Left ventricle myocardium inferior (tissue), 1 donor: ENCODE data around the gene CACNB2. TPM values are rescaled to one million over a fixed set of nuclear protein-coding genes. Genes with fewer than 3 reads are reported as not detected.

Experiments
- DNase-seq: peaks from one replicate; pipeline ENCODE4 v3.0.0-alpha.2; 2020
- H3K27ac ChIP-seq: fragments of 200-600 bp; replicated peaks from 2 replicates; pipeline ENCODE4 v1.8.0; 2021
- H3K27me3 ChIP-seq: fragments of 200-600 bp; 2 replicates; pipeline ENCODE4 v1.8.0; 2021; ENCODE audit warnings: low read depth
- H3K36me3 ChIP-seq: fragments of 200-600 bp; 2 replicates; pipeline ENCODE4 v1.8.0; 2021
- H3K4me1 ChIP-seq: fragments of 200-600 bp; 2 replicates; pipeline ENCODE4 v1.8.0; 2021
- H3K4me3 ChIP-seq: fragments of 200-600 bp; 2 replicates; pipeline ENCODE4 v1.8.0; 2021; ENCODE audit warnings: mild to moderate bottlenecking, moderate library complexity
- H3K9me3 ChIP-seq: fragments of 200-600 bp; replicated peaks from 2 replicates; pipeline ENCODE4 v1.8.0; 2021
- CTCF ChIP-seq: fragments of 200-600 bp; IDR thresholded peaks from 2 replicates; pipeline ENCODE4 v1.8.0; 2021; ENCODE audit warnings: antibody characterized with exemption, mild to moderate bottlenecking, borderline replicate concordance
- intact Hi-C: fragments of 100-400 bp; cut with micrococcal nuclease; formaldehyde crosslinking; loops from one replicate; pipeline ENCODE4 v1.11.0; 2022
- total RNA-seq: library from RNA; stranded (reverse); fragmentation: NEBNext Ultra II Directional; extraction: Animal tissue kit (Norgen Biotek cat#: 25700); gene quantifications from one replicate; pipeline ENCODE4 v1.2.1, GENCODE V29; 2021
- donor health status: DM: no; HTN: yes; CAD: no; lungs with severe emphysema.

Gene CACNB2
- total RNA-seq, 1 donor from 2014 or later: 38.1 TPM

GRCh38 chr10:18533896-18534295, 393.7 kb downstream of the CACNB2 start:
- TF ChIP-seq CTCF: no peak
- H3K27me3 ChIP-seq: no peaks in the 10 kb centered on the region
- H3K9me3 ChIP-seq: no peaks in the 10 kb centered on the region
- peaks cover 4% of the 10 kb centered on the region for H3K4me1 ChIP-seq
- intact Hi-C loops: no loop called here
- H3K36me3 ChIP-seq: peaks cover 72% of the 10 kb centered on the region
- no peak overlapping the region for H3K27ac ChIP-seq
- no peak overlapping the region for H3K4me3 ChIP-seq
- no peak for DNase-seq

- intact Hi-C loops: no loop called here
Observed at GRCh38 chr10:18539335-18539734, 399.1 kb downstream of the CACNB2 start.

GRCh38 chr10:18540195-18540594, 400.0 kb downstream of the CACNB2 start:
- intact Hi-C loops: no loop called here
- TF ChIP-seq CTCF: no peak
- Histone ChIP-seq H3K36me3 (peaks cover 71% of the 10 kb centered on the region), H3K4me1 (peaks cover 16% of the 10 kb centered on the region), H3K27ac (no peak overlapping the region), H3K4me3 (no peak overlapping the region), H3K9me3 (no peaks in the 10 kb centered on the region), H3K27me3 (no peaks in the 10 kb centered on the region)
- no peak for DNase-seq

More at GRCh38 chr10:18539335-18539734, 399.1 kb downstream of the CACNB2 start:
- Histone ChIP-seq H3K27ac (no peak overlapping the region), H3K9me3 (no peaks in the 10 kb centered on the region), H3K36me3 (peaks cover 75% of the 10 kb centered on the region), H3K4me3 (no peak overlapping the region), H3K27me3 (no peaks in the 10 kb centered on the region), H3K4me1 (peaks cover 16% of the 10 kb centered on the region)
- no peak for DNase-seq
- TF ChIP-seq CTCF: no peak

GRCh38 chr10:18542832-18543231, 402.6 kb downstream of the CACNB2 start:
- Histone ChIP-seq H3K27ac (peak overlapping the region; percentile 37), H3K36me3 (peaks cover 50% of the 10 kb centered on the region), H3K27me3 (no peaks in the 10 kb centered on the region), H3K4me1 (peaks cover 16% of the 10 kb centered on the region), H3K4me3 (no peak overlapping the region), H3K9me3 (no peaks in the 10 kb centered on the region)
- intact Hi-C loops: no loop called here
- TF ChIP-seq CTCF: no peak
- DNase-seq: no peak

- H3K4me3 ChIP-seq: no peak overlapping the region
- peaks cover 24% of the 10 kb centered on the region for H3K36me3 ChIP-seq
- no peak for TF ChIP-seq CTCF
- intact Hi-C loops: no loop called here
- H3K27ac ChIP-seq: no peak overlapping the region
- H3K4me1 ChIP-seq: peaks cover 29% of the 10 kb centered on the region
- H3K27me3 ChIP-seq: no peaks in the 10 kb centered on the region
- no peak for DNase-seq
- H3K9me3 ChIP-seq: no peaks in the 10 kb centered on the region
Observed at GRCh38 chr10:18545621-18546305, 405.5 kb downstream of the CACNB2 start.
